IMR-90 (cell line): ENCODE results near the gene SMYD2. TPM values are rescaled to one million over a fixed set of nuclear protein-coding genes. Genes with fewer than 3 reads are reported as not detected.

ENCODE experiments used
- ATAC-seq: fragments of 200-7000 bp; cut with Tn5 transposase; 2 replicates; pipeline ENCODE4 v1.9.1; 2020; ENCODE audit warnings: low read depth, mild to moderate bottlenecking, moderate library complexity
- BruUV-seq: library from RNA; stranded (reverse); fragments of 400-500 nt; replicated peaks from 2 replicates; lab custom pipeline; 2021; lab: Mats Ljungman, UMichigan
- CTCF ChIA-PET: fragments of 300-600 bp; formaldehyde crosslinking; extraction: SDS; loops from one replicate; lab custom pipeline; 2021; ENCODE audit warnings: antibody characterized with exemption; lab: Yijun Ruan, JAX
- POLR2A ChIA-PET: fragments of 300-600 bp; sonication (Branson Sonifier 250); formaldehyde crosslinking; loops from one replicate; lab custom pipeline; 2022; ENCODE audit warnings: antibody characterized with exemption; ENCODE audit not compliant: unreplicated experiment; lab: Charles Lee
- DNase-seq: peaks from one replicate; pipeline ENCODE4 v3.0.0; 2013
- H2AFZ ChIP-seq: replicated peaks from 2 replicates; pipeline ENCODE3; 2013; ENCODE audit warnings: low read length, mild to moderate bottlenecking; ENCODE audit not compliant: poor library complexity
- H2AK5ac ChIP-seq: 2 replicates; pipeline ENCODE4 v1.6.1; 2013; ENCODE audit warnings: low read depth, low read length, inconsistent platforms
- H2AK9ac ChIP-seq: replicated peaks from 2 replicates; pipeline ENCODE3; 2013; ENCODE audit warnings: mild to moderate bottlenecking, low read depth, low read length, moderate library complexity; ENCODE audit not compliant: poor library complexity
- H2BK120ac ChIP-seq: 2 replicates; pipeline ENCODE4 v1.6.1; 2013; ENCODE audit warnings: low read depth, low read length, inconsistent platforms
- H2BK15ac ChIP-seq: 3 replicates; pipeline ENCODE4 v1.6.1; 2013; ENCODE audit warnings: low read depth, low read length, inconsistent platforms
- H2BK20ac ChIP-seq: 2 replicates; pipeline ENCODE4 v1.6.1; 2013; ENCODE audit warnings: low read depth, mild to moderate bottlenecking, inconsistent platforms, low read length, moderate library complexity
- H2BK5ac ChIP-seq: 2 replicates; pipeline ENCODE4 v1.6.1; 2013; ENCODE audit warnings: mild to moderate bottlenecking, low read depth, low read length, inconsistent platforms; ENCODE audit not compliant: poor library complexity, severe bottlenecking
- H3K14ac ChIP-seq: replicated peaks from 2 replicates; pipeline ENCODE4 v1.6.1; 2013; ENCODE audit warnings: low read depth, low read length, inconsistent platforms
- H3K18ac ChIP-seq: 2 replicates; pipeline ENCODE4 v1.6.1; 2013; ENCODE audit warnings: low read depth, low read length, control low read depth
- H3K23ac ChIP-seq: 2 replicates; pipeline ENCODE4 v1.6.1; 2013; ENCODE audit warnings: low read depth, low read length, inconsistent platforms
- H3K27ac ChIP-seq: 2 replicates; pipeline ENCODE4 v1.5.1; 2013; ENCODE audit warnings: mild to moderate bottlenecking, control low read depth, low read length; ENCODE audit not compliant: insufficient read depth
- H3K27me3 ChIP-seq: 2 replicates; pipeline ENCODE4 v1.6.1; 2013; ENCODE audit warnings: low read length; ENCODE audit not compliant: control insufficient read depth, insufficient read depth
- H3K36me3 ChIP-seq: 2 replicates; pipeline ENCODE4 v1.6.1; 2013; ENCODE audit warnings: low read length, mixed read lengths; ENCODE audit not compliant: control insufficient read depth, insufficient read depth
- H3K4ac ChIP-seq: 2 replicates; pipeline ENCODE4 v1.6.1; 2013; ENCODE audit warnings: low read depth, low read length, inconsistent platforms
- H3K4me1 ChIP-seq: 2 replicates; pipeline ENCODE4 v1.6.1; 2013; ENCODE audit warnings: low read length, mixed read lengths; ENCODE audit not compliant: control insufficient read depth, insufficient read depth
- H3K4me2 ChIP-seq: 2 replicates; pipeline ENCODE4 v1.6.1; 2013; ENCODE audit warnings: low read depth, mild to moderate bottlenecking, control low read depth, low read length, moderate library complexity
- H3K4me3 ChIP-seq: 2 replicates; pipeline ENCODE4 v1.5.1; 2013; ENCODE audit warnings: low read depth, mild to moderate bottlenecking, control low read depth, low read length, moderate library complexity; ENCODE audit not compliant: insufficient read depth
- H3K56ac ChIP-seq: 2 replicates; pipeline ENCODE4 v1.6.1; 2013; ENCODE audit warnings: low read length, inconsistent platforms; ENCODE audit not compliant: insufficient read depth; ENCODE audit errors: extremely low read depth
- H3K79me1 ChIP-seq, 2 experiments: 2 replicates each; pipeline ENCODE4 v1.6.1; 2013; ENCODE audit warnings: low read length in 2 of 2, inconsistent platforms in 1 of 2, low read depth in 1 of 2
- H3K9ac ChIP-seq: 2 replicates; pipeline ENCODE4 v1.6.1; 2013; ENCODE audit warnings: low read depth, low read length, control low read depth
- H3K9me1 ChIP-seq: 2 replicates; pipeline ENCODE4 v1.6.1; 2013; ENCODE audit warnings: low read length, inconsistent platforms; ENCODE audit not compliant: insufficient read depth
- H3K9me3 ChIP-seq: 2 replicates; pipeline ENCODE4 v1.6.1; 2013; ENCODE audit warnings: low read length; ENCODE audit not compliant: control insufficient read depth, insufficient read depth
- H4K20me1 ChIP-seq: 2 replicates; pipeline ENCODE4 v1.6.1; 2013; ENCODE audit warnings: low read length, inconsistent platforms; ENCODE audit not compliant: insufficient read depth
- H4K5ac ChIP-seq: 2 replicates; pipeline ENCODE4 v1.6.1; 2013; ENCODE audit warnings: mild to moderate bottlenecking, low read depth, low read length, control low read depth
- H4K8ac ChIP-seq, 2 experiments: 2 replicates each; pipeline ENCODE4 v1.6.1; 2013; ENCODE audit warnings: low read depth in 2 of 2, low read length in 2 of 2, control low read depth in 1 of 2, inconsistent platforms in 1 of 2
- H4K91ac ChIP-seq: 2 replicates; pipeline ENCODE4 v1.6.1; 2013; ENCODE audit warnings: low read depth, low read length, inconsistent platforms; ENCODE audit not compliant: insufficient read depth
- CTCF ChIP-seq: conservative IDR thresholded peaks from 2 replicates; pipeline ENCODE4 v1.5.1; 2012; ENCODE audit warnings: mild to moderate bottlenecking, low read depth, low read length, improper control_type of control experiment
- FOS ChIP-seq: fragments of 150-350 bp; IDR thresholded peaks from 2 replicates; pipeline ENCODE4 v1.6.1; 2016; ENCODE audit warnings: low read depth, low read length
- MXI1 ChIP-seq: IDR thresholded peaks from 2 replicates; pipeline ENCODE4 v1.6.1; 2012; ENCODE audit warnings: low read depth, mild to moderate bottlenecking, low read length, moderate library complexity, borderline replicate concordance
- NFE2L2 ChIP-seq: fragments of 150-350 bp; IDR thresholded peaks from 2 replicates; pipeline ENCODE4 v1.6.1; 2016; ENCODE audit warnings: low read depth, mild to moderate bottlenecking, low read length
- POLR2A ChIP-seq: IDR thresholded peaks from 2 replicates; pipeline ENCODE4 v1.6.1; 2012; ENCODE audit warnings: mild to moderate bottlenecking, low read depth, low read length
- RAD21 ChIP-seq: IDR thresholded peaks from 2 replicates; pipeline ENCODE4 v1.6.1; 2012; ENCODE audit warnings: low read length, improper control_type of control experiment
- RFX5 ChIP-seq: IDR thresholded peaks from 2 replicates; pipeline ENCODE4 v1.8.0; 2012; ENCODE audit warnings: low read depth, mild to moderate bottlenecking, low read length, moderate library complexity
- SMC3 ChIP-seq: fragments of 150-350 bp; IDR thresholded peaks from 2 replicates; pipeline ENCODE4 v1.6.1; 2016; ENCODE audit warnings: low read depth, mild to moderate bottlenecking, antibody characterized with exemption, low read length, moderate library complexity
- USF2 ChIP-seq: fragments of 150-350 bp; IDR thresholded peaks from 2 replicates; pipeline ENCODE4 v1.6.1; 2017; ENCODE audit warnings: mild to moderate bottlenecking, antibody characterized with exemption, low read length, low read depth
- WGBS, 2 experiments: methylation state at CpG; one replicate each; pipeline versions ENCODE4 v1.1.5 to v1.1.7; 2013; ENCODE audit warnings: missing lambda C conversion rate in 2 of 2; ENCODE audit not compliant: insufficient read length in 1 of 2; ENCODE audit errors: extremely low coverage in 2 of 2; 5-methylcytosine and 5-hydroxymethylcytosine counted together
- dilution Hi-C: fragments of 300-500 bp; cut with HindIII; formaldehyde crosslinking; loops from one replicate; pipeline ENCODE4 v1.14.3; 2018; ENCODE audit warnings: low sequenced_read_pairs; ENCODE audit not compliant: unreplicated experiment
- in situ Hi-C: fragments of 300-500 bp; cut with MboI; formaldehyde crosslinking; loops from 3 replicates; pipeline ENCODE4 v1.14.3; 2019; ENCODE audit warnings: low sequenced_read_pairs, inconsistent platforms, mixed read lengths
- intact Hi-C: fragments of 100-400 bp; cut with micrococcal nuclease; formaldehyde crosslinking; loops from 2 replicates; pipeline ENCODE4 v1.10.0; 2022
- polyA plus RNA-seq, 3 experiments: library from polyadenylated mRNA; depleted of rRNA; stranded (reverse); fragments of >200 nt; gene quantifications; 2 replicates each; pipeline ENCODE4 v1.2.3, GENCODE V29; 2012; ENCODE audit warnings: low replicate concordance in 1 of 3
- total RNA-seq: library from RNA; depleted of rRNA; stranded (reverse); fragments of >200 nt; gene quantifications from 2 replicates; pipeline ENCODE4 v1.2.3, GENCODE V29; 2012

Gene SMYD2
- total and polyA plus RNA-seq, 2 of the 4 experiments (the other 2 are of a cell fraction) = 32.7 to 61.7 TPM

GRCh38 chr1:214276786-214277185, 4.2 kb upstream of the SMYD2 start:
- H3K36me3 ChIP-seq = no peaks in the 10 kb centered on the region
- no peak overlapping the region for H3K4ac ChIP-seq
- no peak overlapping the region for H2AK9ac ChIP-seq
- no TSS peak for BruUV-seq
- no peak for ATAC-seq
- intact Hi-C loops (no loop called here), in situ Hi-C loops (no loop called here), dilution Hi-C loops (no loop called here)
- ChIA-PET POLR2A (no interaction called here), CTCF (interaction anchor here (1.2 kb wide), 1 partner anchor 67 kb away, joined by 3 read pairs; no protein-coding TSS in a partner anchor)
- H2AK5ac ChIP-seq = no peak overlapping the region
- no peaks in the 10 kb centered on the region for H3K4me1 ChIP-seq
- peaks cover 3% of the 10 kb centered on the region for H3K27me3 ChIP-seq
- H4K5ac ChIP-seq = no peak overlapping the region
- H2AFZ ChIP-seq = no peak overlapping the region
- no peak overlapping the region for H2BK15ac ChIP-seq
- no peak for TF ChIP-seq NFE2L2
- no peak for TF ChIP-seq FOS
- TF ChIP-seq RAD21 = no peak
- TF ChIP-seq POLR2A = no peak
- TF ChIP-seq CTCF = no peak
- no peak for TF ChIP-seq RFX5
- TF ChIP-seq USF2 = no peak
- no peak for TF ChIP-seq SMC3
- TF ChIP-seq MXI1 = no peak
- H4K20me1 ChIP-seq = no peaks in the 10 kb centered on the region
- H4K8ac ChIP-seq = no peak overlapping the region
- no peak for DNase-seq
- H3K27ac ChIP-seq = no peak overlapping the region
- no peak overlapping the region for H2BK5ac ChIP-seq
- H2BK20ac ChIP-seq = no peak overlapping the region
- H3K23ac ChIP-seq = no peak overlapping the region
- WGBS, 2 experiments = no CpG with 5 or more reads among the region's 1 CpG
- H4K91ac ChIP-seq = no peak overlapping the region
- H3K18ac ChIP-seq = no peak overlapping the region
- no peaks in the 10 kb centered on the region for H3K9me3 ChIP-seq
- H3K14ac ChIP-seq = no peak overlapping the region
- no peaks in the 10 kb centered on the region for H3K9me1 ChIP-seq
- H3K9ac ChIP-seq = no peak overlapping the region
- H3K4me2 ChIP-seq = no peak overlapping the region
- no peak overlapping the region for H2BK120ac ChIP-seq
- H3K4me3 ChIP-seq = no peak overlapping the region
- peaks cover 0 to 7% of the 10 kb centered on the region in 2 experiments; a peak in 2 of 4 replicates for H3K79me1 ChIP-seq
- H3K56ac ChIP-seq = no peak overlapping the region
